ENCODE data around the gene NCDN. TPM values are rescaled to one million over a fixed set of nuclear protein-coding genes. Genes with fewer than 3 reads are reported as not detected.

The NCDN gene
- total RNA-seq, 1 experiment from 2014 or later: 12.8 TPM

DNA sequence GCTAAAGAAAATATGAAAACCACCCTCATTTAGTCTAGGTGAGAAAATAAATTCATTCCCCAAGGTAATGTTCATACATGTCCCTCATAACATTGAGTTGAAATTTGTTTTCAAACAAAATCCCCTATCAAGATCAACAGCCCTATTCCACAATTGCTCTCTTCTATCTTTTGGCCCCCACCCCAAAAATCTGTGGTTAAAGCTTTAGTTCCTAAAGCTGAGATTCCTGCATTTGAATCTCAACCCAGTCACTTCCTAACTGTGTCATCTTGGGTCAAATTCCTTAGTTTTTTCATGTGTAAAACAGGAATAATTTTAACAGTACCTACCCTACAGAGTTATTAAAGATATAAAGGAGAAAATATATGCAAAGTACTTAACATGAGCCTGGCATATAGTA lies 22.4 kb upstream of the NCDN start:
- no TSS peak for BruUV-seq (replicated peaks)
- peaks cover 27% of the 10 kb centered on the region for H3K36me3 Mint-ChIP-seq (ENCODE audit: insufficient read depth, unreplicated experiment)
- no peaks in the 10 kb centered on the region for H3K9me3 ChIP-seq
- no peaks in the 10 kb centered on the region for H3K4me1 ChIP-seq
- DNase-seq: no peak
- TF ChIP-seq CTCF (IDR thresholded peaks at IDR 0.05; ENCODE audit: insufficient read depth in 1 of 2, low read depth in 1 of 2, low read length in 1 of 2, severe bottlenecking in 1 of 2, unreplicated experiment in 1 of 2): no peak
- H3K4me3 Mint-ChIP-seq (ENCODE audit: unreplicated experiment): no peak overlapping the region
- peaks cover 3% of the 10 kb centered on the region; the same call in 1 of the 2 replicates for H3K36me3 ChIP-seq (ENCODE audit: control insufficient read depth, insufficient read depth, low read length)
- H3K27me3 ChIP-seq (replicated peaks; ENCODE audit: control insufficient read depth, insufficient read depth, low read length): no peaks in the 10 kb centered on the region
- no peaks in the 10 kb centered on the region for H3K27me3 Mint-ChIP-seq (ENCODE audit: insufficient read depth, unreplicated experiment)
- POLR2A ChIA-PET: no interaction called here
- no peak overlapping the region for H3K27ac Mint-ChIP-seq (ENCODE audit: unreplicated experiment)
- CTCF ChIA-PET: interaction anchor here (1.4 kb wide), 1 partner anchor 80 kb away, joined by 6 read pairs; no protein-coding TSS in a partner anchor
- intact Hi-C loops (cut with micrococcal nuclease; ENCODE audit: unreplicated experiment): no loop called here
- no peaks in the 10 kb centered on the region for H3K4me1 Mint-ChIP-seq (ENCODE audit: low read depth, unreplicated experiment)
- no peak overlapping the region for H3K4me3 ChIP-seq (ENCODE audit: low read depth, low read length)
- no peaks in the 10 kb centered on the region for H3K9me3 Mint-ChIP-seq (ENCODE audit: unreplicated experiment)

- Histone ChIP-seq H3K9me3 (no peaks in the 10 kb centered on the region), H3K36me3 (ENCODE audit: control insufficient read depth, insufficient read depth, low read length) (no peaks in the 10 kb centered on the region), H3K27me3 (replicated peaks; ENCODE audit: control insufficient read depth, insufficient read depth, low read length) (no peaks in the 10 kb centered on the region), H3K4me3 (ENCODE audit: low read depth, low read length) (no peak overlapping the region), H3K4me1 (no peaks in the 10 kb centered on the region)
- DNase-seq: no peak
- intact Hi-C loops (cut with micrococcal nuclease; ENCODE audit: unreplicated experiment): no loop called here
- H3K27ac Mint-ChIP-seq (ENCODE audit: unreplicated experiment): no peak overlapping the region
- ChIA-PET POLR2A (no interaction called here), CTCF (interaction anchor here (0.5 to 1.4 kb wide), 2 partner anchors 12 to 81 kb away, joined by 4 to 6 read pairs; no protein-coding TSS in a partner anchor)
- no peaks in the 10 kb centered on the region for H3K4me1 Mint-ChIP-seq (ENCODE audit: low read depth, unreplicated experiment)
- no peak for TF ChIP-seq CTCF (IDR thresholded peaks at IDR 0.05; ENCODE audit: insufficient read depth in 1 of 2, low read depth in 1 of 2, low read length in 1 of 2, severe bottlenecking in 1 of 2, unreplicated experiment in 1 of 2)
- peaks cover 14% of the 10 kb centered on the region for H3K36me3 Mint-ChIP-seq (ENCODE audit: insufficient read depth, unreplicated experiment)
- no peaks in the 10 kb centered on the region for H3K27me3 Mint-ChIP-seq (ENCODE audit: insufficient read depth, unreplicated experiment)
- no peak overlapping the region for H3K4me3 Mint-ChIP-seq (ENCODE audit: unreplicated experiment)
- BruUV-seq (replicated peaks): no TSS peak
- H3K9me3 Mint-ChIP-seq (ENCODE audit: unreplicated experiment): no peaks in the 10 kb centered on the region
Measured at GRCh38 chr1:35536556-35537162, 20.9 kb upstream of the NCDN start.

GRCh38 chr1:35537806-35538205 lies 19.8 kb upstream of the NCDN start:
- ChIA-PET POLR2A (no interaction called here), CTCF (interaction anchor here (0.6 kb wide), 1 partner anchor 838 kb away, joined by 4 read pairs; no protein-coding TSS in a partner anchor)
- Histone ChIP-seq H3K36me3 (ENCODE audit: control insufficient read depth, insufficient read depth, low read length) (no peaks in the 10 kb centered on the region), H3K27me3 (replicated peaks; ENCODE audit: control insufficient read depth, insufficient read depth, low read length) (no peaks in the 10 kb centered on the region), H3K4me3 (ENCODE audit: low read depth, low read length) (no peak overlapping the region), H3K9me3 (no peaks in the 10 kb centered on the region), H3K4me1 (no peaks in the 10 kb centered on the region)
- intact Hi-C loops (cut with micrococcal nuclease; ENCODE audit: unreplicated experiment): no loop called here
- TF ChIP-seq CTCF (IDR thresholded peaks at IDR 0.05; ENCODE audit: insufficient read depth in 1 of 2, low read depth in 1 of 2, low read length in 1 of 2, severe bottlenecking in 1 of 2, unreplicated experiment in 1 of 2): no peak
- H3K4me1 Mint-ChIP-seq (ENCODE audit: low read depth, unreplicated experiment): no peaks in the 10 kb centered on the region
- H3K4me3 Mint-ChIP-seq (ENCODE audit: unreplicated experiment): no peak overlapping the region
- H3K9me3 Mint-ChIP-seq (ENCODE audit: unreplicated experiment): no peaks in the 10 kb centered on the region
- H3K27me3 Mint-ChIP-seq (ENCODE audit: insufficient read depth, unreplicated experiment): no peaks in the 10 kb centered on the region
- no TSS peak for BruUV-seq (replicated peaks)
- peaks cover 19% of the 10 kb centered on the region for H3K36me3 Mint-ChIP-seq (ENCODE audit: insufficient read depth, unreplicated experiment)
- no peak for DNase-seq
- no peak overlapping the region for H3K27ac Mint-ChIP-seq (ENCODE audit: unreplicated experiment)

Data from Caco-2 (cell line).